ENCODE results near the gene FHIT.
"Not testable (repeated sequence)": the region's sequence is repeated elsewhere in the genome, so short reads cannot be mapped to it uniquely, and the experiment has no call there.

FHIT gene

DNA sequence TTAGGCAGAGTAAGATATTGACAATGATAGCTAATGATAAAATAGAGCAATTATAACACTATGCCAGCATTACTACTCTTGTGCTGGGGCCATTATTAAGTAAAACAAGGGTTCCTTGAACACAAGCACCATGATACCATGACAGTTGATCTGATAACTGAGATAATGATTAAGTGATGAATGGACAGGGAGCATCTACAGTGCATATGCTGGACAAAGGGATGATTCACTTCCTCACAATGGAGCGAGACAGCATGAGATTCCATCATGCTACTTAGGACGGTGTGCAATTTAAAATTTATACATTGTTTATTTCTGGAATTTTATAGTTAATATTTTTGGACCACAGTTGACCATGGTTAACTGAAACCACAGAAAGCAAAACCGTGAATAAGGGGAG is 156.6 kb downstream of the FHIT start:
- no peak for DNase-seq

DNA sequence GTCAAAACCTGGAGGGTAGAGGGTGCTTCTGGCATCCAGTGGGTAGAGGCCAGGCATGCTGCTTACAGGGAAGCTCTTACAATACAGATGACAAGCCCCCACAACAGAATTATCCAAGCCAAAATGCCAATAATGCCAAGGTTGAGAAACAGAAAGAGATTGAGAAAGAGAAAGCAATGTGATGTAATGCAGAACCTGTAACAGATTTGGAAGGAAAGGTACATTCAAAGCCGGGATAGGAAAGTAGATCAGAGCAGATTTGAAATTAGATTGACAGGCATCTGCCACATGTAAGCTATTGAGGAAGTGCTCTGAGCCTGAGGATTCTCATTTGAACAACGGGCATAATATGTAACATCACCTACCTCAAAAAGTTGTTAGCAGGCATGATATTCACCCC is 157.9 kb downstream of the FHIT start:
- no peak for DNase-seq

DNA sequence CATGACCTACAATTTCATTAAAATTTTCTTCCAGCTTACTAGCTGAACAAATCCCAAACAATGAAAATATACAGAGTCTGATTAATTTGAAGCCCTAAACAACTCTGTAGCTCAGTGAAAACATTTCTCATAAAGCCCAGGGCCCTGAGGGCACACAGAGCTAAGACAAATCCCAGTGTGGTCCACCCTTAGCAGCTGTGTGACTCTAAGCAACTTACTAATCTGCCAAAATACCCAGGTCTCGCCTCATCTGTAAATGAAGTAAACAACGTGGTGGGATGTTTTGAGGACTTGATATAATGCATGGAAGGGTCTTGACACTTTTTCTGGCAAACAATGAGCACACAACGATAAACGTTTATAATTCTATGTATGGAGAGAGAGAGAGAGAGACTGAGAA is 158.4 kb downstream of the FHIT start:
- DNase-seq = no peak

DNA sequence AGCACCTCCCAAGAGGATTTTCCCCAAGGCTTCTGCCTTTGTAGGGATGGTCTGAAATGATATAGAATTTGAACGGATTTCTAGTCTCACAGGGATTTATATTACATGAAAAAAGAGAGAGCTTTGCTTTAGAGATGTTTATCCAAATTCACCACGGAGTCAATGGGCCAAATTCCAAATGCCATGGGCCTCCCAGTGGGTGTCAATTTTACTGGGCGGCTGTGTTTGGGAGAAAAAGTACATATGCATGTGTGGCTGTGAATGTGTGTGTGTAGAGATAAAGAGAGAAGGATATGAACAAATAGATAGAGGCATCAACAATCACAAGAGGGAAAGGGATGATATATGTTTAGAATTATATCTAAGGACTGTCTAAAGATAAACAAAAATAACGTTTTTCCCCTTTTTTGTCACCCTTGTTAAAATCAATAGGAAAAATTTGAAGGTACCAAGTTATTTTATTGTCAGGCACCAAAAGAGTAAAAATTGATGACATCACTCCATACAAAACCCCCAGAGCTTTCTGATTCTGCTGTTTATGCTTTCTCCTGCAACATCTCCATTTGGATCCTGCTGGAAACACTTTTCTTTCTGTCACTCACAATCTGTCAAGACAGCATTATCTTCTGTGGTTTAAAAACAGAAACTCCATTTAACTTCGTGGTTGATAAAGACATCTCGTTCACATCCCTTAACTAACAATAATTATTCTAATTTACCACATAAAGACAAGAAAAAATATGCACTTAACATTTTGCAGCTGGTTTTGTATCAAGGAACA is 160.7 kb downstream of the FHIT start:
- no peak for DNase-seq

DNA sequence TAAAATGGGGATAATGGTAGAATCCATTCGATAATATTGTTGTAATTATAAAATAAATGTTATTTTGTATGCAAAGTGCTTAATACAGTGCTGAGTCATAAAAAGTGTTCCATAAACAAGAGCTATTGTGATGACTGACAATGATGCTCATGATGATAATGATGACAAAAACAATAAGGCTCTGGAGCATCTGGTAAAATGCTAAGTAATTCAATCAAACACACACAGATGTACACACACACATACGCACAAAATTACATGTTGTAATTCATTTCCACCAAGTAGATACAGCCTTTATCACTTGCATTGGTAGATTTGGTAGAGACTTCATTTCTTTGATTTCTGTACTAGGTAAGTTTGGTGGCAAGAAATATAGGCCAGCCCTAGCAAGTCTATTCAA is 163.8 kb downstream of the FHIT start:
- no peak for DNase-seq

DNA sequence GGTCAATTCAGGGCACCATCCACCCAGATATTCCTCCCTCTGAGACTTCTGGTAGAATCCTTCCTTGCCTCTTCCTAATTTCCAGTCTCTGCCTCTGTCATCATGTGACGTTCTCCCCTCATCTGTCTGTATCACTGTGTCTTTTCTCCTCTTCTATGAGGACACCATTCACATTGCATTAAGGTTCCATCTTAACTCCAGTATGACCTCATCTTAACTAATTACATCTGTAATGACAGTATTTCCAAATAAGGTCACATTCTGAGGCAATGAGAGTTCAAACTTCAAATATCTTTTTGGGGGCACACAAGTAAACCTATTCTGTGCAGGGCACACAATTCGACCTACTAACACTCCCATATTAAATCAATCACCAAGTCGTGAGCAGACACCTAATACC is 169.7 kb downstream of the FHIT start:
- DNase-seq = no peak

DNA sequence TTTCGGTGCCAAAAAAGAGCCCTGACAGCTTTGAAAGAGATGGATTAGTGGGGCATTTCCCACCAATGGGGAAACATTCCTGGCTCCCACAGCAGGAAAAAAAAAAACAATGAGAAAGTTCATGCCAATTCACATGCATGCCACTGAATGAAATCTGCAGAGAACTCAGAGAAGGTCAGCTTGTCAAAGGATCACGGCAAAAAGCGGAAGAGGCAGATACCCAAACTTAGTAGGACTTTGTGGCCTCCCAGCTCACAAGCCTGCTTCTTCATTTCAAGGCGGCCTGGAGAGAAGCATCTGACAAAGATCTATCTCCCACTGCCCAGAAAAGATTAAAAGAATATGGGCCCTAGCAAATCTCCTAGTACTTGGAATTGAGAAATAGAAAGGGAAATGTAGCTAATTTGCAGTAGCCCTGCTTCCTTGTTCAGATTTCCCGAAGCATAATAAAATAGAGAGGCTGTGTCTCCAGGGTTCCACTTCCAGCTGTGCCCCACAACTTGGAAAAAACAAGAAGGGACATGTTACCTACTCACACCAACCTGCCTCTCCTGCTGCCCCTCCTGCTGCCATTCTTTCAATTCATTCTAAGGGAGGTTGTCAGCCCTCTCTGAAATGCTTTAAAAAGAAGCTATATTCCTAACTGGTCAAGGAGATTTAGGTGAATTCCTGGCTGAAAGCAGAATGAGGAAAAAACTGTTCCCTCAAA is 170.4 kb downstream of the FHIT start:
- no peak for DNase-seq

DNA sequence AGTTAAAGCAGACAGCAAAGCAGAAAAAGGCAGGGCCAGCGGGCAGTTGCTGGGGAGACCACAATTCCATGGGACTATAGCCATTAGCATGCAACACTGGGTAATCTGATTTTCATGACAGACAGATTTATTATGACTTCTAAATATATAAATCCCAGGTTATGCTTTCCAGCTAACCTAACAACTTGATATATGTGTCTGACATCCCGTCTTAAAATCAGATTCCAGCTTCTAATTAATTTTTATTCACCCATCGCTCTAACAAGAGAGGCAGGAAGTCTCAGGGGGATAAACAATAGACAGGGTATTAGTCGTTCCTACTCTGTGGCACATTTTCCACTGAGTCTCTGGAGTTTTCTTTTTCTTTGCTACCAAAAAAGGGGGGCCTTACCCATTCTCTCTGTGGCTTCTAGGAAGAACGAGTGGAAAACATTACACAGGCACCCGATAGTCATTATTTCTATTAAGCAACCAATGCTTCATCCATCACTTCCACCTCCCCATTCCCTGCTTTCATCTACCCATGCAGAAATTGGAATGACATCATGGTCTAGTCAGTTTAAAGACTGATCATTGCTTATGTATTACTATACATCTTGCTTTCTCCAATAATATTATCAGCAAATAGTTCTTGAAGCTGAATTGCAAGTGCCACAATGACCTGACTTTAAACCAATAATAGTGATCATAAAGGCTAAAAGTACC is 173.1 kb downstream of the FHIT start:
- no peak for DNase-seq

DNA sequence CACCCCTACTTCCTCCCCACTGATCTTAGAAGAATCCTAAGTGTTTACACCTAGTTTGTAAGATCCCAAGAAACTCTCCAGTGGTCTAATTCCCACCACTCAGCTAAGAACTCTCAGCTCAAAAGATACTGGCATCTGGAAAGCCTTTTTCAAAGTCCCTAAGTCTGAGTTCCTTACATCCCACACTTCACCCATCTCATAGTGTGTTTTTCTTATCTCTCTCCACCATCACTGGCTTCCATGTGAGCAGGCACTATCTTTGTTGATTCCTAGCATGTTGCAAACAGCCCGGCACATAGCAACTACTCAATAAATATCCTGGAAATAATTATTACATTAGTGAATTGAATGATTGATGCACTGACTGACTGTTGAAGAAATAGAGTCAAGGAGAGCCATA is 173.7 kb downstream of the FHIT start:
- DNase-seq = no peak

DNA sequence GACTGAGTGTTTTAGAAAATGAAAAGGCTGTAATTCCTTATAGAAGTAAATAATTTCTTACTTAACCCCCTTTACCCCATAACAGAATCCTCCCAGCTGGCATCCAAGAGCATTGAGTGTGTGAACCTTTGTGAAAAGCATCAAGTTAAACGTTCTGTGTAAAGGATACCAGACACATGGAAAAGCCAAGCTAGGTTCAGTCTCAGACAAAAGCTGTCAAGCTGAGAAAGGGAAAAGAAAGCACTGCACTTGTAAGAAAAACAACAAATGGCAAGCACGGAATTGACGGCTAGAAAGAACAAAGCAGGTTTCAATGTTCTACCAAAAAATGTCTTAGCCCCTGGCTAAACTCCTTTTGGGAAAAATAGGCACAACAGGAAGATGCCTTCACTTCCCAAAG is 176.5 kb downstream of the FHIT start:
- no peak for DNase-seq

DNA sequence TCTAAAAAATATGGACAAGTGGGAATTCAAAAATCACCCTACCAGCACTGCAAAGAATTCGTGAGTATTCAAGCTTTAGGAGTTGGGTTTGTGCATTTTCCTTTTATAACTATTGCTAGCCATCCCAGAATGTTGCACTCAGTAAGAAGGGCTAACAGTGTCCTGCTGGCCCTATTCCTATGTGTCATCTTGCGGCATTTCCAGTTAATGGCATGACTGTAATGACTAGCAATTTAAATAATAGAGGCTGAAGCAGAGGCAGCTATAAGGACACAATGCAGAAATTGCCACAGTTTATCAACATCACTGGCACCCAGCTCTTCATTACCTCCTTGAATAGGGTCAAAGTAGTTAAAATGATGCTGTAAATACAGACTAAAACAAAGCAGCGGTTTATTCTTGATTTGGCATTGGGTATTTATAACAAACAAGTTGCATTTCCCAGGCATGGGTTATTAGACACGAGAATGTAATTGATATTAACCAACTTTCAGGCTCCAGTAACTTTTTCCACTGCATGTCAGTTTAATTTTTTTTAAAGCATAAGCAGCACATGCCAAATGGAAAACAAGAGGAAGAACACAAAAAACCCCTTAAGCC is 177.6 kb downstream of the FHIT start:
- no peak for DNase-seq

DNA sequence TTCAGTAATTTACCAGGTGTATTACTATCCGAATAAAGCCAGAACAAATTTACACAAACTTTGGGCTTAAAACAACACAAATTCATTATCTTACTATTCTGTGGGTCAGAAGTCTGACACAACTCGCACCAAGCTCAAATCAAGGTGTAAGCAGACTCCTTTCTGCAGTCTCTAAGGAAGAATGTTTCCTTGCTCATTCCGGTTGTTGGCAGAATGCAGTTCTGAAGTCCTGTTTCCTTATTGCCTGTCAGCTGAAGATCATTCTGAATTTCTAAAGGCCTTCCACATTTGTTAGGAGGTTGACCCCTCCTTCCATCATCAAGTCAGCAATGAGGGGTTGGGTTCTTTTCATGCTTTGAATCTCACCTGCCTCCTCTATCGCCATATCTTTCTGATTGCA is 183.2 kb downstream of the FHIT start:
- DNase-seq = no peak

DNA sequence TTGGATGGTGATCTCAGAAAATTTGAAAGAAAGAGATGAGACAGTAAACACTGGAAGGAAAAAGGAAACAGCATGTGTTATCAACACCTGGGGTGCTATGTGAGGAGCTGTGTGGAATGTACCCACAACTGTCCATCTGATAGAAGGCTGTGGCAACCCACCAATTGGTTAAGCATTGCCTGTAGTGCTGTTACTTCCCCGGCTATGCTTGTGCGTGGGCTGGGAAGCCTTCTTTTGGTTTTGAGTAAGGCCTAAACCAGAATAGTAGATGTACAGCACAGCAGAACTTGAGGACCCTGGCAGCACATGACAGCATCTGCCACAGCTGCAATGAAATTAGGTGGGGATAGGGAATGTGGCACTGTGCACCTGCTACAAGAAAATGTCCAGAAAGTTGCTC is 184.5 kb downstream of the FHIT start:
- DNase-seq = no peak

DNA sequence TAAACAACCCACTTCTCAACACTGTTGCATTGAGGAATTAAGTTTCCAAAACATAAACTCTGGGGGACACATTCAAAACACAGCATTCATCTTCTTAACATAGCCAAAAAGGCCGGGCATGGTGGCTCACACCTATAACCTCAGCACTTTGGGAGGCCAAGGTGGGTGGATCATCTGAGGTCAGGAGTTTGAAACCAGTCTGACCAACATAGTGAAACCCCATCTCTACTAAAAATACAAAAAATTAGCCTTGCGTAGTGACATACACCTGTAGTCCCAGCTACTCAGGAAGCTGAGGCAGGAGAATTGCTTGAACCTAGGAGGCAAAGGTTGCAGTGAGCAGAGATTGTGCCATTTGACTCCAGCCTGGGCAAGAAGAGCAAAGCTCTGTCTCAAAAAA is 185.0 kb downstream of the FHIT start:
- not testable (repeated sequence) for DNase-seq

DNA sequence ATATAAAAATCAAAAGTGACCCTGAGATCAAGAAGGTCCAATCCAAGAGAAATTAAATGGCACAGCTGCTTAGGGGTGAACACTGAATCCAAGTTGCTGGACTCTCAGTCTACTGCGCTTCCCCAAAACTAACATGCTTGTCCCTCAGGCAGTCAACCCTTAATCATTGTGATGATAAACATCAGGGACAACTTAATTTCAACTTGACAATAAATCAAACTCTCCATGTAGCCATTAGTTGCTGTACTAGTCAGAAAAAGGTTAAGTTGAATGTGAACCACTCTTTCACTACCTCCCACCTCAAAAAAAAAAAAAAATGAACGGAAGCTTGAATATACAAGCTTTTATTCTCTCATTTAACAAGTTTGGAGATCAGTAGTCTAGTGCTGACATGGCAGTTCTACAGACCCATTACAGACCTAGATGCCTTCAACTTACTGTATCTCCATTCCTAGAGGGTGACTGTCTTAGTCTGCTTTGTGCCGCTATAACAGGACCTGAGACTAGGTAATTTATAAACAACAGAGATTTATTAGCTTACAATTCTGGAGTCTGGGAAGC is 185.7 kb downstream of the FHIT start:
- no peak for DNase-seq

DNA sequence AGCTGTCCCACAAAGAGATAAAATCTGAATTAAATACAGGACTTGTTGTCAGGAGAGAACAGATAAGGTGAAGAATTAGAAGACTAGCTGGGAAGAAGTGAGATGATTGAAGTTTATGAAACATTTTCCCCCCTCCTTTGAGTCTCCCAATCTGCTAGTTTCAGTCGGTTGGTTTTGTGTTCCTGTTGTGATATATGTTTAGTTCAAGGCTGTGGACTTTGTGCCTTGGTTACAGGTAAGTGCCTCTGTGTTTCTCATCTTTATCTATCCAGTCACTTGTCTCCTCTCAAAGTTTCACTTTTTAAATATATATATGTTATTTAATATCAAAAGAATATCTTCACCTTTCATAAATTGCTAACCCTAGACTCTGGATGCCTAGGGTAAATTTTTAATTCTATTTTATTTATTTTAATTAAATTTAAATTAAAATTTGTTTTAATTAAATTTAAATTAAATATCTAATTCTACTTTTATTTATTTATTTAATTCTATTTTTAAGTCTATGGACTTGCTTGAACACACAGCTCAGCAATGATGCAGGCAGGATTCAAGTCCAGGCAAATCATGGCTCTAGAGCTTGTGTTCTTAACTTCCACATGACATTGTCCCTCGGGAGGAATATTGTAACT is 190.0 kb downstream of the FHIT start:
- DNase-seq = no peak

DNA sequence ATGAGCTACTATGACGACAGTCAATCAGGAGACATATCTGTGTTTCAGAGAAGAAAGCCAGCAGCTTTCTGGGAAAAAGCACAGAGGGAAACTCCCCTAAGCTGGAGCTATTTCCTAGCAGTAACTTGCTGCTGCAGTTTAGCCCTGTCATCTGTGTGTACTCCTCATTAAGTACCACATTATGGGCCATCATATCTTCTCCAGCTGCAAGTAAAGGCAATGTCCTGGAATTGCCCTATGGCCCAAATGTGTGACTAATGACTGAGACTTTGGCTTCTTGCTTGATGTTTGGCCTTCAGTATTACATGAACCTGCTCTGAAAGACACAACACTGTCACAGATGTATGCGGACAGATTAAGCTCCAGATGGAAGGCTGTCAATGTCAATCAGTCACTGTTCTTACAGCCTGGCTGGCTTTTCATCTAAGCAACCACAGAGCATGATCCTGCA is 190.8 kb downstream of the FHIT start:
- DNase-seq = no peak

DNA sequence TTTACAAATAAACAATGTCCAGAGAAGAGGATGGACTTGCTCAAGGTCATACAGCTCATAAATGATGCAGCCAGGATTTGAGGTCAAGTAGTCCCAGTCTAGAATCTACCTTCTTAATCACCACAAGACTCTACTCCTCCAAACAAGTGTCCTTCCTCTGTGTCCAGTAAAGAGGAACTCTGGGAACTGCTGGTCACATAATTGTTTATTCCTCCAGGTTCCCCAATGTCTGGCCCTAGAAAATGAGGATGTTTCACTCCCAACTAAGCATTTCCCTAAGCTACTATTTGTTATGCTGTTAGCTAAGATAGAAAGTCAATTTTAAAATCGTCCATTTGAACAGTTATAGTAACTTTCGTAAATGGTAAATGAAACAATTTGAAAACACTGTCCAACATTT is 192.4 kb downstream of the FHIT start:
- DNase-seq = no peak

DNA sequence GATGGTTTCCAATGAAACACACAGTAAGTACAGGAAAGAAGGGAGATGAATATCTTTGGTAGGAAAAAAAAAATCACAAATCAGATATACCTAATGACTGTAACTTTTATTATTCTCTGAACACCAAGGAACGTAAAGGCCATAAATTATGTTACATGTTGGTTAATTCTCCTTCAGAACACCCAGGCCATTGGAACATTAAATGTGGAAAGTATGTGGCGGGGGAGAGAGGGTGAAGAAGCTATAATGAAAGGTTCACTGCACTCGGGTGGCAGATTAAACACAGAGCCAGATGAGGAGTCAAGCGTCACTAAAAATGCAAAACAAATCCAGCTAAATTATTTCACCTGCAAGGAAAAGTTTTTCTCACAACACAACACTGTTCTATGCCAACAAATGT is 193.8 kb downstream of the FHIT start:
- DNase-seq = no peak

DNA sequence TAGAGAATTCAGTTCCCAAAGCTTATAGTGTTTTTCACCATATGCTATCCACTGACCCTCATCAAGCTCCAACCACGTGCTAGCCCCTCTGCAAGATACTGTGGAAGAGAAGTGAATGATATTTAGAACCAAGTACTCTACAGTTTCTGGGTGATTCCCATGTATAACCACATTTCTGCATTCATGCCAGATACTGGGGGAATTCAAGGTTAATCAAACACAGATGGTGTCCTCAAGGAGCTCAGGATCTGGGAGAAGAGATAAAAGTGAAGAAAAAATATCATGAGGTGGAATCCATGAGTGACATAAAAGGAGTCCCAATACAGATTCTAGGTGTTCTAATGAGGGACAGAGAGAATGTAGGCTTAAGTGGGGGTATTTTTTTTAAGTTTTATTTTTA is 195.8 kb downstream of the FHIT start:
- DNase-seq = no peak

DNA sequence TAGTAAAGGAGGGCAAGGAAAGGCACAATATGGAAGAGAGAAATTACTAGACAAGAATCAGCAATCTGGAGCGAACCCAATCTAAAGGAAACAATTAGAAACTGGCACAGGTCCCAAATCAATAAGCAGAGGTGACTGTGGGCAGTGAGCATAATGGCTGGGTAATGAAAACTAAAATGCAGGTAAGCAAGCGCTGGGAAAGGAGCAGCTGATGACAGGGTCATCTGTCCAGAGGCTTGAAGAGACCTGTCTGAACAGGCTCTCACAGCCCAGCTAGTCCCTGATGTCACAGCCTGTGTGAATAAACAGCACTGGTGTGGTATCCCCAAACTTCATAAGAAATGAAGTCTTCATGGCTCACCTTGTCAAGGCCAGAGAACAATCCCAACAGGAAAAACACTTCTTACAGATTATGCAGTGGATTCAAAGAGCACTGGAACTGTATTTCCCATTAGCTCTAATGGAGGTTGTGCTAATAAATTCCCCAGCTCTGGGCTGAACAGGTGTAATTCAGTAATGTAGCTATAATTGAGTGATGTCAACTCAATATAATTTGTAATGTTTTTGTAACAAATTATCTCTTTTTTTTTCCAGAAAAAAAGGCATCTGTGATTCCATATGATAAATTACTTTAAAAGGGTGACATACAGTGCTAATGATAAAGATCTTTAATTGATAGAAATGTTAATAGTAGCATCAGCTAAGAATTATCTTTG is 197.3 kb downstream of the FHIT start:
- DNase-seq = no peak

DNA sequence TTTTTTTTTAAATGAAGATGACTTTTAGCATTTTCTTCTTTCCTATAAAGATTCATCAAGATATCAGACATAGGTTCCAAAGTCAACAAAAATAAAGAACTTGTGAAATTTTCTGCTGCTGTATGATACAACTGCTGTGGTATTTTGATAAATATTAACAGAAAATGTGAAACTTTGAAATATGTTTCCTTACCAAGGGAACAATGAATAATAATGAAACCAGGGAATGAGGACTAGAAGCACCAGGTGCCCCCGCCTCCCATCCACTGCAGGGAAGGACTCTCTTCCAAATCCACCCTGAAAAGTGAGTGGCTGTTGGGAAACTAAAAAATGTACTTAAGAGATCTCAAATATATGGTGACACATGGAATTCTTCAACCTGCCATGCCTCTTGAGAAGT is 198.4 kb downstream of the FHIT start:
- DNase-seq = no peak
